ENCODE data around the gene ILF3. TPM values are rescaled to one million over a fixed set of nuclear protein-coding genes. Genes with fewer than 3 reads are reported as not detected.

Gene ILF3
- total and polyA plus RNA-seq, 2 of the 13 experiments (the other 11 are each of a cell fraction or from before 2014, with no cell fraction given), result 120 to 173 TPM

DNA sequence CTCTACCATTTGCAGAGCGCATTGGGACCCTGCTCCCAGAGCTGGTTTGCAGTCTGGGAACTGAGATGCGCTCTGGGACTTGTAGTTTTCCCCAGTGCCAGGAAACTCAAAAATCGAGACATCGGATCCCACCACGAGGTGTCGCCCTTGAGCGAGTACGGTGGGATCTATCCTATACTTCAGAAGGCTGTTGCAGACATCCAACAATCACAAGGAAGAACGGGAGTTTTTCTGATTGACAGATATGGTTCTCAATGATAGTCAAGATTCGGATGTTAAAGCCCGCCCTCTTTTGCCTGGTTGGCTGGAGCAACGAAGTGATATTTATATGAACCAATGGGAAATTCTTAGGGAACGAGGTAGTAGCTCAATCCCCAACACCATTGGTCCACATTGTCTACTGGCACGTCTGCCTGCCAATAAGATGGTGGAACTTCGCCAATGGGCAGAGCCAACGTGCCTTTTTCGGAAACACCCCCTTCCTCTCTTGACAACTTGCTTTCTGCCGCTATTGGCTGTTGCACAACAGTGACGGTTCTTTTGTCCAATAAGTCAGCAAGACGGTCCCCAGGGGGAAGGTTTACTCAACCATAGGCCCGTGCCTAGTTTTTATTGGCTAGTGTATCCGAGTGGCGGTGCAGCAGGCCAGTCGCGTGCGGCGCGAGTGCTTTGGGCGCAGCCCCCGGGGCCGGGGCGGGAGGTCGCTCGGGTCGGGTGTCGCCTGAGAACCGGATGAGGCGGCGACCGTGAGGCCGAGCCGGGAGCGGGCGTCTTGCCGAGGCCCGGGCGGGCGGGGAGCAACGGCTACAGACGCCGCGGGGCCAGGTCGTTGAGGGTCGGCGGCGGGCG lies 63.4 kb downstream of the ILF3 start, which contains the start of gene DNM2 (continued):
- TF ChIP-seq RARG (CRISPR knock-in tag; IDR thresholded peaks at IDR 0.05; ENCODE audit: low read depth) (no peak), NCOR1 (IDR thresholded peaks at IDR 0.05; ENCODE audit: borderline replicate concordance, low read length) (no peak), SNRNP70 (IDR thresholded peaks at IDR 0.05; ENCODE audit: low read depth, low read length) (no peak), SP140L (CRISPR knock-in tag; IDR thresholded peaks at IDR 0.05; ENCODE audit: borderline replicate concordance) (0 out of 2 replicates have a peak, but pooled peaks have one; percentile 74), GATAD2A (CRISPR knock-in tag; IDR thresholded peaks at IDR 0.05) (peak; percentile 57), FOXO1 (CRISPR knock-in tag; IDR thresholded peaks at IDR 0.05) (peak; percentile 40; the same call in 1 of the 2 replicates), KDM5B (CRISPR knock-in tag; IDR thresholded peaks at IDR 0.05; ENCODE audit: borderline replicate concordance) (peak; percentile 29; the same call in 1 of the 2 replicates), KMT2B (CRISPR knock-in tag; IDR thresholded peaks at IDR 0.05) (0 out of 2 replicates have a peak, but pooled peaks have one; percentile 42), ZNF607 (CRISPR knock-in tag; IDR thresholded peaks at IDR 0.05; ENCODE audit: borderline replicate concordance) (no peak), ZNF563 (CRISPR knock-in tag; IDR thresholded peaks at IDR 0.05) (0 out of 2 replicates have a peak, but pooled peaks have one; percentile 19), PHF20 (CRISPR knock-in tag; IDR thresholded peaks at IDR 0.05) (peak; percentile 53), NR2F6 (IDR thresholded peaks at IDR 0.05) (no peak), NR2F6 (CRISPR knock-in tag; IDR thresholded peaks at IDR 0.05) (peak; percentile 44; the same call in 1 of the 2 replicates), NCOA2 (CRISPR knock-in tag; IDR thresholded peaks at IDR 0.05) (0 out of 2 replicates have a peak, but pooled peaks have one; percentile 2), ZMYM4 (CRISPR knock-in tag; IDR thresholded peaks at IDR 0.05) (peak; percentile 63), NBN (conservative IDR thresholded peaks at IDR 0.05) (no peak), SP4 (CRISPR knock-in tag; IDR thresholded peaks at IDR 0.05) (peak; percentile 99), RFX3 (CRISPR knock-in tag; IDR thresholded peaks at IDR 0.05) (0 out of 2 replicates have a peak, but pooled peaks have one; percentile 24), MEIS2 (CRISPR knock-in tag; IDR thresholded peaks at IDR 0.05) (0 out of 2 replicates have a peak, but pooled peaks have one; percentile 84), YY1 (IDR thresholded peaks at IDR 0.05; ENCODE audit: insufficient read depth, insufficient replicate concordance, low read depth, low read length) (peak; percentile 29)
- TF ChIP-seq, protein P1, sequence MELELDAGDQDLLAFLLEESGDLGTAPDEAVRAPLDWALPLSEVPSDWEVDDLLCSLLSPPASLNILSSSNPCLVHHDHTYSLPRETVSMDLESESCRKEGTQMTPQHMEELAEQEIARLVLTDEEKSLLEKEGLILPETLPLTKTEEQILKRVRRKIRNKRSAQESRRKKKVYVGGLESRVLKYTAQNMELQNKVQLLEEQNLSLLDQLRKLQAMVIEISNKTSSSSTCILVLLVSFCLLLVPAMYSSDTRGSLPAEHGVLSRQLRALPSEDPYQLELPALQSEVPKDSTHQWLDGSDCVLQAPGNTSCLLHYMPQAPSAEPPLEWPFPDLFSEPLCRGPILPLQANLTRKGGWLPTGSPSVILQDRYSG (CRISPR knock-in tag; IDR thresholded peaks at IDR 0.05), result no peak
- TF ChIP-seq, protein P2, sequence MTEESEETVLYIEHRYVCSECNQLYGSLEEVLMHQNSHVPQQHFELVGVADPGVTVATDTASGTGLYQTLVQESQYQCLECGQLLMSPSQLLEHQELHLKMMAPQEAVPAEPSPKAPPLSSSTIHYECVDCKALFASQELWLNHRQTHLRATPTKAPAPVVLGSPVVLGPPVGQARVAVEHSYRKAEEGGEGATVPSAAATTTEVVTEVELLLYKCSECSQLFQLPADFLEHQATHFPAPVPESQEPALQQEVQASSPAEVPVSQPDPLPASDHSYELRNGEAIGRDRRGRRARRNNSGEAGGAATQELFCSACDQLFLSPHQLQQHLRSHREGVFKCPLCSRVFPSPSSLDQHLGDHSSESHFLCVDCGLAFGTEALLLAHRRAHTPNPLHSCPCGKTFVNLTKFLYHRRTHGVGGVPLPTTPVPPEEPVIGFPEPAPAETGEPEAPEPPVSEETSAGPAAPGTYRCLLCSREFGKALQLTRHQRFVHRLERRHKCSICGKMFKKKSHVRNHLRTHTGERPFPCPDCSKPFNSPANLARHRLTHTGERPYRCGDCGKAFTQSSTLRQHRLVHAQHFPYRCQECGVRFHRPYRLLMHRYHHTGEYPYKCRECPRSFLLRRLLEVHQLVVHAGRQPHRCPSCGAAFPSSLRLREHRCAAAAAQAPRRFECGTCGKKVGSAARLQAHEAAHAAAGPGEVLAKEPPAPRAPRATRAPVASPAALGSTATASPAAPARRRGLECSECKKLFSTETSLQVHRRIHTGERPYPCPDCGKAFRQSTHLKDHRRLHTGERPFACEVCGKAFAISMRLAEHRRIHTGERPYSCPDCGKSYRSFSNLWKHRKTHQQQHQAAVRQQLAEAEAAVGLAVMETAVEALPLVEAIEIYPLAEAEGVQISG (CRISPR knock-in tag; IDR thresholded peaks at IDR 0.05), result peak; percentile 70; the same call in 1 of the 2 replicates
- TF ChIP-seq, protein P3, sequence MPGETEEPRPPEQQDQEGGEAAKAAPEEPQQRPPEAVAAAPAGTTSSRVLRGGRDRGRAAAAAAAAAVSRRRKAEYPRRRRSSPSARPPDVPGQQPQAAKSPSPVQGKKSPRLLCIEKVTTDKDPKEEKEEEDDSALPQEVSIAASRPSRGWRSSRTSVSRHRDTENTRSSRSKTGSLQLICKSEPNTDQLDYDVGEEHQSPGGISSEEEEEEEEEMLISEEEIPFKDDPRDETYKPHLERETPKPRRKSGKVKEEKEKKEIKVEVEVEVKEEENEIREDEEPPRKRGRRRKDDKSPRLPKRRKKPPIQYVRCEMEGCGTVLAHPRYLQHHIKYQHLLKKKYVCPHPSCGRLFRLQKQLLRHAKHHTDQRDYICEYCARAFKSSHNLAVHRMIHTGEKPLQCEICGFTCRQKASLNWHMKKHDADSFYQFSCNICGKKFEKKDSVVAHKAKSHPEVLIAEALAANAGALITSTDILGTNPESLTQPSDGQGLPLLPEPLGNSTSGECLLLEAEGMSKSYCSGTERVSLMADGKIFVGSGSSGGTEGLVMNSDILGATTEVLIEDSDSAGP (CRISPR knock-in tag; IDR thresholded peaks at IDR 0.05; ENCODE audit: borderline replicate concordance), result peak; percentile 40; the same call in 1 of the 2 replicates

Measured in HepG2 (cell line).